Tibial artery (tissue), 4 donors: ENCODE measurements around the gene CYSTM1.

Experiments used
- DNase-seq, 2 donors: peaks; one replicate each; pipeline ENCODE4 v3.0.0-alpha.2; 2019
- H3K27ac ChIP-seq, 2 donors: fragments of 200-600 bp; sonication (generic) in 1 of 2; 1 replicate in 1 of 2; 2 replicates in 1 of 2; pipeline ENCODE4 v1.5.1; 2018 to 2019; ENCODE audit warnings: mild to moderate bottlenecking in 1 of 2
- H3K27me3 ChIP-seq, 2 donors: fragments of 200-600 bp; sonication (generic) in 1 of 2; one replicate each; pipeline versions ENCODE4 v1.5.1 to v1.6.0; 2016 to 2019
- H3K36me3 ChIP-seq, 3 donors: fragments of 200-600 bp; sonication (generic) in 2 of 3; one replicate each; pipeline ENCODE4 v1.5.1; 2016 to 2019; ENCODE audit warnings: mild to moderate bottlenecking in 2 of 3
- H3K4me1 ChIP-seq, 4 donors: fragments of 200-600 bp; sonication (generic) in 2 of 4; 1 replicate in 3 of 4; 2 replicates in 1 of 4; pipeline ENCODE4 v1.5.1; 2016 to 2019
- H3K4me3 ChIP-seq, 2 donors: fragments of 200-600 bp; sonication (generic) in 1 of 2; 1 replicate in 1 of 2; 2 replicates in 1 of 2; pipeline ENCODE4 v1.5.1; 2018 to 2019; ENCODE audit warnings: mild to moderate bottlenecking in 2 of 2
- H3K9me3 ChIP-seq, 3 donors: fragments of 200-600 bp; sonication (generic) in 1 of 3; one replicate each; pipeline ENCODE4 v1.5.1; 2016 to 2019
- CTCF ChIP-seq, 2 experiments: fragments of 200-600 bp in 1 of 2; fragments of 450-650 bp in 1 of 2; IDR thresholded peaks; one replicate each; pipeline ENCODE4 v1.5.1; 2017 to 2019; ENCODE audit warnings: antibody characterized with exemption in 2 of 2, mild to moderate bottlenecking in 1 of 2, moderate library complexity in 1 of 2
- intact Hi-C: fragments of 100-400 bp; cut with DNase I; formaldehyde crosslinking; loops from one replicate; pipeline ENCODE4 v1.15.0; 2023; ENCODE audit warnings: low total_unique reads

The CYSTM1 gene

GRCh38 chr5:140202610-140203009 lies 27.6 kb downstream of the CYSTM1 start:
- no peaks in the 10 kb centered on the region for H3K4me1 ChIP-seq
- intact Hi-C loops = no loop called here
- H3K27ac ChIP-seq = no peak overlapping the region

GRCh38 chr5:140205216-140205615 lies 30.2 kb downstream of the CYSTM1 start:
- Histone ChIP-seq H3K27me3 (no peaks in the 10 kb centered on the region), H3K36me3 (no peaks in the 10 kb centered on the region), H3K9me3 (no peaks in the 10 kb centered on the region), H3K4me3 (no peak overlapping the region), H3K27ac (no peak overlapping the region), H3K4me1 (no peaks in the 10 kb centered on the region)
- intact Hi-C loops = no loop called here
- no peak for DNase-seq
- TF ChIP-seq CTCF (IDR thresholded peaks at IDR 0.05) = no peak

More at GRCh38 chr5:140202610-140203009, 27.6 kb downstream of the CYSTM1 start:
- DNase-seq = no peak
- H3K4me3 ChIP-seq = no peak overlapping the region
- TF ChIP-seq CTCF (IDR thresholded peaks at IDR 0.05) = no peak
- H3K36me3 ChIP-seq = no peaks in the 10 kb centered on the region
- no peaks in the 10 kb centered on the region for H3K9me3 ChIP-seq
- no peaks in the 10 kb centered on the region for H3K27me3 ChIP-seq

GRCh38 chr5:140205952-140206351 lies 31.0 kb downstream of the CYSTM1 start:
- Histone ChIP-seq H3K4me3 (no peak overlapping the region), H3K4me1 (no peaks in the 10 kb centered on the region), H3K27ac (no peak overlapping the region), H3K9me3 (no peaks in the 10 kb centered on the region), H3K27me3 (no peaks in the 10 kb centered on the region), H3K36me3 (no peaks in the 10 kb centered on the region)
- no peak for TF ChIP-seq CTCF (IDR thresholded peaks at IDR 0.05)
- intact Hi-C loops = no loop called here
- DNase-seq = no peak

DNA sequence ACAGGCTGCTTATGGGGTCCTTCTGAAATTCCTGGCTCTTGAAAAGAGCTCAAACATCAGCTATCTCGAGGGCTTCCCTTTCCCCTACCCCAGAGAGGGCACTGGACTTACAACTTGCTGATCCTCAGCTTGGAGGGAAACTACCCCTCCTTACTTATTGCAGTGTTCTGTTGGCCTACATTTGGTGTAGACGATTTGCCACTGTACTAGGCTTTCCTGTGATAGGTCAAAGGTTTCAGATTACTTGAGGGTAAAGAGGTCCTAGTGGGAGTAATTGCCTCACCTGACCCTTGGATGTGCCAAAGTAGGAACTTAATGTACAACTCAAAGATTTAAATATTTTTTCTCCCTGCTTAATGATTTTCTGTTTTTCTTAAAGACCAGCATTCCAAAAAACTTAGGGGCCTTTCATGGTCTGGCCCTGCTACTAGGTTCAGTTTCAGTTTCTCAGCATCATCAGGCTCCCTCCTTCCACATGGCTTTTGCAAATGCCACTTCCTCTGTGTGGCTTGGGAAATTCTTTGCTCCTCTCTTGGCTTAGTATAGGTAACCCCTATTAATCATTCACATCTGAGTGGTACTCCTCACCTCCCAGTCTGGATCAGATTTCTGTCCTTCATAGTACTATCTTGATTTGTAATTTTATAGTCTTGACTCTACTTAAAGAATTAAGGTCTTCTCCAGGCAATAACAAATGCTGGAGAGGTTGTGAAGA lies 32.4 kb downstream of the CYSTM1 start:
- Histone ChIP-seq H3K27me3 (no peaks in the 10 kb centered on the region), H3K4me3 (no peak overlapping the region), H3K4me1 (no peaks in the 10 kb centered on the region), H3K27ac (no peak overlapping the region), H3K9me3 (no peaks in the 10 kb centered on the region), H3K36me3 (peaks cover 0 to 8% (median 5%) of the 10 kb centered on the region in 3 donors)
- DNase-seq = no peak
- no peak for TF ChIP-seq CTCF (IDR thresholded peaks at IDR 0.05)
- intact Hi-C loops = no loop called here

- peaks cover 0 to 8% (median 5%) of the 10 kb centered on the region in 3 donors for H3K36me3 ChIP-seq
- TF ChIP-seq CTCF (IDR thresholded peaks at IDR 0.05) = no peak
- H3K9me3 ChIP-seq = no peaks in the 10 kb centered on the region
- intact Hi-C loops = no loop called here
- no peaks in the 10 kb centered on the region for H3K27me3 ChIP-seq
- H3K4me1 ChIP-seq = no peaks in the 10 kb centered on the region
- H3K4me3 ChIP-seq = no peak overlapping the region
- no peak for DNase-seq
- no peak overlapping the region for H3K27ac ChIP-seq
Measured at GRCh38 chr5:140208065-140208464, 33.1 kb downstream of the CYSTM1 start.
